H1 (cell line): ENCODE measurements around the gene MAP4K4. TPM values are rescaled to one million over a fixed set of nuclear protein-coding genes. Genes with fewer than 3 reads are reported as not detected.

ENCODE experiments used
- CTCF ChIA-PET: fragments of 300-600 bp; sonication (Branson Sonifier 250); formaldehyde crosslinking; loops from one replicate; lab custom pipeline; 2021; ENCODE audit not compliant: partially characterized antibody; lab: Charles Lee
- POLR2A ChIA-PET: fragments of 300-600 bp; sonication (Branson Sonifier 250); formaldehyde crosslinking; loops from one replicate; lab custom pipeline; 2021; ENCODE audit warnings: inconsistent platforms; ENCODE audit not compliant: partially characterized antibody; lab: Charles Lee
- DNase-seq, 2 experiments: peaks; one replicate each; pipeline versions ENCODE4 v3.0.0 to v3.0.0-alpha.2; 2010 to 2022; ENCODE audit warnings: low spot score in 2 of 2, low read depth in 1 of 2, mixed read lengths in 1 of 2
- FAIRE-seq: peaks from 2 replicates; lab custom pipeline; 2011; peaks lifted over from hg19 to GRCh38; lab: Jason Lieb, UNC
- H2AFZ ChIP-seq: 2 replicates; pipeline ENCODE4 v1.8.1; 2012; ENCODE audit warnings: low read length, inconsistent platforms
- H2AK5ac ChIP-seq: 2 replicates; pipeline ENCODE4 v1.6.1; 2013; ENCODE audit warnings: low read depth, low read length
- H2BK120ac ChIP-seq: replicated peaks from 2 replicates; pipeline ENCODE3; 2013; ENCODE audit warnings: low read depth, low read length, inconsistent platforms
- H2BK12ac ChIP-seq: 2 replicates; pipeline ENCODE4 v1.6.1; 2013; ENCODE audit warnings: low read depth, low read length
- H2BK15ac ChIP-seq: 2 replicates; pipeline ENCODE4 v1.6.1; 2013; ENCODE audit warnings: low read length
- H2BK20ac ChIP-seq: 2 replicates; pipeline ENCODE4 v1.6.1; 2013; ENCODE audit warnings: low read length
- H2BK5ac ChIP-seq: 2 replicates; pipeline ENCODE4 v1.6.1; 2013; ENCODE audit warnings: low read depth, low read length
- H3K14ac ChIP-seq: 2 replicates; pipeline ENCODE4 v1.6.1; 2013; ENCODE audit warnings: inconsistent platforms; ENCODE audit not compliant: insufficient read length
- H3K18ac ChIP-seq: 2 replicates; pipeline ENCODE4 v1.6.1; 2013; ENCODE audit warnings: low read length; ENCODE audit errors: extremely low read depth
- H3K23ac ChIP-seq: 2 replicates; pipeline ENCODE4 v1.6.1; 2013; ENCODE audit warnings: inconsistent platforms; ENCODE audit not compliant: insufficient read length
- H3K23me2 ChIP-seq: 2 replicates; pipeline ENCODE4 v1.6.1; 2013; ENCODE audit warnings: low read depth, low read length
- H3K27ac ChIP-seq: 2 replicates; pipeline ENCODE4 v1.6.1; 2011; ENCODE audit warnings: low read depth, low read length, inconsistent platforms
- H3K27me3 ChIP-seq, 4 experiments: replicated peaks in 1 of 4; 1 replicate in 1 of 4; 2 replicates in 3 of 4; pipeline versions ENCODE4 v1.6.1 to v1.8.1; 2011 to 2013; ENCODE audit warnings: low read length in 3 of 4, mild to moderate bottlenecking in 3 of 4, inconsistent platforms in 2 of 4, mixed read lengths in 2 of 4, moderate library complexity in 1 of 4; ENCODE audit not compliant: control insufficient read depth in 3 of 4, insufficient read depth in 3 of 4; ENCODE audit errors: extremely low read depth in 1 of 4
- H3K36me3 ChIP-seq, 4 experiments: 2 replicates each; pipeline versions ENCODE4 v1.6.1 to v1.8.1; 2011 to 2013; ENCODE audit warnings: mild to moderate bottlenecking in 4 of 4, low read length in 3 of 4, moderate library complexity in 2 of 4, control low read depth in 1 of 4, inconsistent platforms in 1 of 4; ENCODE audit not compliant: insufficient read depth in 4 of 4, control insufficient read depth in 2 of 4
- H3K4ac ChIP-seq: replicated peaks from 2 replicates; pipeline ENCODE3; 2013; ENCODE audit warnings: low read length, low read depth, mixed read lengths, inconsistent platforms; ENCODE audit not compliant: insufficient read length
- H3K4me1 ChIP-seq, 4 experiments: replicated peaks in 1 of 4; 1 replicate in 1 of 4; 2 replicates in 3 of 4; pipeline versions ENCODE4 v1.6.1 to v1.8.1; 2011 to 2013; ENCODE audit warnings: low read length in 3 of 4, inconsistent platforms in 2 of 4, mixed read lengths in 1 of 4; ENCODE audit not compliant: insufficient read depth in 4 of 4, control insufficient read depth in 3 of 4
- H3K4me2 ChIP-seq, 2 experiments: 2 replicates each; pipeline versions ENCODE4 v1.6.1 to v1.8.1; 2011 to 2013; ENCODE audit warnings: low read depth in 2 of 2, low read length in 2 of 2, control low read depth in 1 of 2, inconsistent platforms in 1 of 2, mild to moderate bottlenecking in 1 of 2; ENCODE audit not compliant: insufficient read depth in 1 of 2
- H3K4me3 ChIP-seq, 4 experiments: fragments of 200-600, 300-600 bp in 1 of 4; sonication (generic), shearing (Covaris generic), sonication (Bioruptor Twin) in 1 of 4; 2 replicates each; pipeline versions ENCODE4 v1.5.1 to v1.8.1; 2011 to 2016; ENCODE audit warnings: low read length in 4 of 4, low read depth in 3 of 4, control low read depth in 2 of 4, inconsistent platforms in 2 of 4, mild to moderate bottlenecking in 2 of 4, mixed read lengths in 1 of 4, moderate library complexity in 1 of 4; ENCODE audit not compliant: insufficient read depth in 2 of 4; ENCODE audit errors: extremely low read depth in 1 of 4
- H3K56ac ChIP-seq: replicated peaks from 2 replicates; pipeline ENCODE3; 2013; ENCODE audit warnings: low read depth, mild to moderate bottlenecking, mixed read lengths, low read length, inconsistent platforms; ENCODE audit not compliant: insufficient read length
- H3K79me1 ChIP-seq: 2 replicates; pipeline ENCODE4 v1.6.1; 2013; ENCODE audit warnings: low read depth, low read length, control low read depth
- H3K79me2 ChIP-seq, 2 experiments: 2 replicates each; pipeline versions ENCODE4 v1.6.1 to v1.8.1; 2012 to 2013; ENCODE audit warnings: low read length in 2 of 2, mild to moderate bottlenecking in 2 of 2, inconsistent platforms in 1 of 2; ENCODE audit not compliant: insufficient read depth in 2 of 2, control insufficient read depth in 1 of 2
- H3K9ac ChIP-seq, 4 experiments: replicated peaks in 1 of 4; 1 replicate in 1 of 4; 2 replicates in 3 of 4; pipeline versions ENCODE4 v1.6.1 to v1.8.1; 2011 to 2013; ENCODE audit warnings: low read depth in 3 of 4, low read length in 3 of 4, control low read depth in 2 of 4, mild to moderate bottlenecking in 2 of 4, moderate library complexity in 2 of 4, inconsistent platforms in 1 of 4; ENCODE audit errors: extremely low read depth in 1 of 4
- H3K9me3 ChIP-seq, 2 experiments: 2 replicates each; pipeline versions ENCODE4 v1.6.1 to v1.8.1; 2012 to 2013; ENCODE audit warnings: mild to moderate bottlenecking in 2 of 2, moderate library complexity in 2 of 2, control low read depth in 1 of 2, inconsistent platforms in 1 of 2, low read depth in 1 of 2, low read length in 1 of 2, mixed read lengths in 1 of 2; ENCODE audit not compliant: insufficient read depth in 2 of 2
- H4K20me1 ChIP-seq, 2 experiments: replicated peaks in 1 of 2; 2 replicates each; pipeline versions ENCODE3 to v1.8.1; 2011 to 2013; ENCODE audit warnings: inconsistent platforms in 2 of 2, low read length in 2 of 2, mild to moderate bottlenecking in 1 of 2; ENCODE audit not compliant: insufficient read depth in 2 of 2, control insufficient read depth in 1 of 2
- H4K5ac ChIP-seq: 2 replicates; pipeline ENCODE4 v1.6.1; 2013; ENCODE audit warnings: low read length, low read depth, mixed read lengths, inconsistent platforms; ENCODE audit not compliant: insufficient read length
- H4K8ac ChIP-seq: 2 replicates; pipeline ENCODE4 v1.8.0; 2013; ENCODE audit warnings: mild to moderate bottlenecking, moderate library complexity, low read length, inconsistent platforms; ENCODE audit not compliant: insufficient read depth; ENCODE audit errors: extremely low read depth
- H4K91ac ChIP-seq: replicated peaks from 2 replicates; pipeline ENCODE3; 2013; ENCODE audit warnings: low read length, mixed read lengths, inconsistent platforms; ENCODE audit not compliant: insufficient read length
- ASH2L ChIP-seq: fragments of 200-600, 300-600 bp; sonication (generic); IDR thresholded peaks from one replicate; pipeline ENCODE4 v1.7.1; 2017; ENCODE audit warnings: low read length
- BRCA1 ChIP-seq: IDR thresholded peaks from 2 replicates; pipeline ENCODE4 v1.6.1; 2012; ENCODE audit warnings: low read depth, low read length, improper control_type of control experiment
- CHD2 ChIP-seq: IDR thresholded peaks from 2 replicates; pipeline ENCODE4 v1.6.1; 2012; ENCODE audit warnings: low read length, improper control_type of control experiment
- EP300 ChIP-seq, 2 experiments: IDR thresholded peaks; 1 replicate in 1 of 2; 2 replicates in 1 of 2; pipeline ENCODE4 v1.6.1; 2011 to 2012; ENCODE audit warnings: low read depth in 2 of 2, low read length in 2 of 2, mild to moderate bottlenecking in 2 of 2, borderline replicate concordance in 1 of 2, inconsistent platforms in 1 of 2, moderate library complexity in 1 of 2
- NANOG ChIP-seq: IDR thresholded peaks from 2 replicates; pipeline ENCODE4 v1.6.1; 2011; ENCODE audit warnings: low read length, low read depth, mild to moderate bottlenecking, inconsistent platforms; ENCODE audit not compliant: insufficient read depth, poor library complexity, severe bottlenecking
- SAP30 ChIP-seq: fragments of 300-600 bp; sonication (generic); IDR thresholded peaks from 2 replicates; pipeline ENCODE4 v1.7.1; 2012; ENCODE audit warnings: low read length, moderate library complexity, mild to moderate bottlenecking, inconsistent platforms; ENCODE audit not compliant: insufficient read depth, insufficient replicate concordance
- SP1 ChIP-seq: IDR thresholded peaks from 2 replicates; pipeline ENCODE4 v1.6.1; 2011; ENCODE audit warnings: low read depth, low read length
- SP4 ChIP-seq: IDR thresholded peaks from 2 replicates; pipeline ENCODE4 v1.6.1; 2012; ENCODE audit warnings: low read length, inconsistent platforms
- SUZ12 ChIP-seq: fragments of 200-600 bp; sonication (generic); IDR thresholded peaks from 2 replicates; pipeline ENCODE4 v1.6.1; 2012; ENCODE audit warnings: mild to moderate bottlenecking, inconsistent platforms, low read length, moderate library complexity, mixed read lengths
- WGBS, 2 experiments: shearing (Covaris generic) in 1 of 2; methylation state at CpG; one replicate each; pipeline versions ENCODE4 v1.1.6 to v1.1.7; 2013 to 2015; ENCODE audit warnings: low lambda C conversion rate in 2 of 2, mixed read lengths in 2 of 2, inconsistent platforms in 1 of 2, low coverage in 1 of 2, missing lambda C conversion rate in 1 of 2; ENCODE audit not compliant: insufficient replicate concordance in 2 of 2, insufficient coverage in 1 of 2, insufficient read length in 1 of 2; ENCODE audit errors: extremely low coverage in 1 of 2, missing lambda C conversion rate in 1 of 2; 5-methylcytosine and 5-hydroxymethylcytosine counted together
- polyA plus RNA-seq, 7 experiments: library from polyadenylated mRNA; depleted of rRNA in 3 of 7; stranded (reverse) in 5 of 7; unstranded in 2 of 7; fragments of >200 nt in 5 of 7; fragments of 200-250 nt in 2 of 7; gene quantifications; 1 replicate in 5 of 7; 2 replicates in 1 of 7; 4 replicates in 1 of 7; pipeline versions ENCODE4 v1.2.1 to v1.2.3, GENCODE V29; 2011 to 2013; ENCODE audit warnings: missing spikeins in 2 of 7, mixed read lengths in 2 of 7
- total RNA-seq: library from RNA; stranded (reverse); fragmentation: NEBNext Ultra II Directional; extraction: Animal tissue kit (Norgen Biotek cat#: 25700); gene quantifications from 2 replicates; pipeline ENCODE4 v1.2.1, GENCODE V29; 2021
- TF ChIP-seq, protein P1 (sequence below): IDR thresholded peaks from 2 replicates; pipeline ENCODE4 v1.6.1; 2012; ENCODE audit warnings: inconsistent platforms

The MAP4K4 gene
- total and polyA plus RNA-seq, 2 of the 8 experiments (the other 6 are each of a cell fraction or from before 2014, with no cell fraction given), result 53.2 to 138 TPM

DNA sequence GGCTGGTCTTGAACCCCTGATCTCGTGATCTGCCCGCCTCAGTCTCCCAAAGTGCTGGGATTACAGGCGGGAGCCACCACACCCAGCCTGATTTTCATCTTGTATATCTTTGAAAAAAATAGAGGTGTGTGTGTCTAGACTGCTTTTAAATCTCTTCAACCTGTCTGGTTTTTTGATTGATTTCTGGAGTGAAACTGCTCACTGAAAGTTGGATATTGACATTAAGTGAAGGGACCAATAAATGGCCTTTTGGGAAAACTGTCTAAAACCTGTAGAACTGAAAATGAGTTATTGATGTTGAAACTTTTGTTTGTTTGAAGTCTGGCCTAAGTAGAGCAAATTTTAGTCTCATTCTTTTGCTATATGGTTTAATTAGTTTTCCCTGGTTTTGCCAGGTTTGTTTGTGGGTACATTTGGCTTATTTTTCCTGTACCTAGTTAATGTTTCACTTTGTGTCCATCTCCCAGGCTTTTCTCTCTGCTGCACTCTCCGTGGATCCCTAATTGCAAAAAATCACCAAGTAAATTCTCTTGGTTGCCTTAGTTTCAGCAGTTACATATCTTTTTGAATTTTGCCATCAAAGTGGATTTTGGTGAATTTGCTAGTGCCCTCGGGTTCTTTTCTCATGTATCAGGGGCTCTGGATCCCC is 144.3 kb downstream of the MAP4K4 start:
- Histone ChIP-seq H2BK5ac (no peak overlapping the region), H2AK5ac (no peak overlapping the region), H2BK20ac (no peak overlapping the region), H3K4me1 (no peaks in the 10 kb centered on the region), H4K8ac (no peak overlapping the region), H2BK120ac (no peak overlapping the region), H3K27me3 (no peaks in the 10 kb centered on the region), H3K9me3 (no peaks in the 10 kb centered on the region), H4K5ac (no peak overlapping the region), H4K91ac (no peak overlapping the region), H3K18ac (no peak overlapping the region), H3K4me3 (no peak overlapping the region), H3K36me3 (peaks cover 12 to 69% (median 50%) of the 10 kb centered on the region in 4 experiments; a peak in 7 of 8 replicates), H3K4ac (no peak overlapping the region), H3K23me2 (no peaks in the 10 kb centered on the region; the same call in 1 of the 2 replicates), H2BK15ac (no peak overlapping the region), H2BK12ac (no peak overlapping the region), H3K23ac (no peak overlapping the region), H3K9ac (no peak overlapping the region), H4K20me1 (peaks cover under 1 to 1% of the 10 kb centered on the region in 2 experiments), H3K79me1 (no peaks in the 10 kb centered on the region), H3K79me2 (no peaks in the 10 kb centered on the region), H2AFZ (no peak overlapping the region), H3K4me2 (no peak overlapping the region), H3K14ac (no peak overlapping the region), H3K27ac (no peak overlapping the region), H3K56ac (no peak overlapping the region)
- CTCF ChIA-PET, result interaction anchor here (0.8 to 2.1 kb wide), 4 partner anchors 9 to 19 kb away, joined by 3 to 10 read pairs (median 6); no protein-coding TSS in a partner anchor
- WGBS, 2 experiments, result 92% methylated on average over 5 of the region's 5 CpGs; no CpG with 5 or more reads in 1 of the 2 experiments
- POLR2A ChIA-PET, result no interaction called here
- no peak for FAIRE-seq
- DNase-seq, result no peak
- no peak for TF ChIP-seq SP1
- no peak for TF ChIP-seq SP4
- TF ChIP-seq EP300 (IDR thresholded peaks at IDR 0.05; ENCODE audit: borderline replicate concordance in 1 of 2, low read depth in 2 of 2, low read length in 2 of 2), result no peak
- TF ChIP-seq NANOG, result no peak
- no peak for TF ChIP-seq SUZ12
- no peak for TF ChIP-seq ASH2L
- TF ChIP-seq BRCA1, result no peak
- TF ChIP-seq, protein P1, sequence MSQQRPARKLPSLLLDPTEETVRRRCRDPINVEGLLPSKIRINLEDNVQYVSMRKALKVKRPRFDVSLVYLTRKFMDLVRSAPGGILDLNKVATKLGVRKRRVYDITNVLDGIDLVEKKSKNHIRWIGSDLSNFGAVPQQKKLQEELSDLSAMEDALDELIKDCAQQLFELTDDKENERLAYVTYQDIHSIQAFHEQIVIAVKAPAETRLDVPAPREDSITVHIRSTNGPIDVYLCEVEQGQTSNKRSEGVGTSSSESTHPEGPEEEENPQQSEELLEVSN, result no peak
- TF ChIP-seq CHD2, result no peak
- TF ChIP-seq SAP30, result no peak
